Right cardiac atrium (tissue), 5 donors: Measurements from ENCODE around the gene UPK3A. TPM values are rescaled to one million over a fixed set of nuclear protein-coding genes. Genes with fewer than 3 reads are reported as not detected.
"Not testable (repeated sequence)": the region's sequence is repeated elsewhere in the genome, so short reads cannot be mapped to it uniquely, and the experiment has no call there.

Source experiments
- ATAC-seq, 2 donors: fragments of 200-7000 bp; cut with Tn5 transposase; one replicate each; pipeline versions ENCODE4 v1.8.0 to v1.9.1; 2020; ENCODE audit warnings: moderate library complexity in 2 of 2, mild to moderate bottlenecking in 1 of 2
- DNase-seq, 3 donors: peaks; one replicate each; pipeline ENCODE4 v3.0.0-alpha.2; 2020
- H3K27ac ChIP-seq: one replicate; pipeline ENCODE4 v1.5.1; 2013; ENCODE audit warnings: mild to moderate bottlenecking, low read length, control low read depth, moderate library complexity
- H3K27me3 ChIP-seq: one replicate; pipeline ENCODE4 v1.6.1; 2013; ENCODE audit not compliant: control insufficient read depth, insufficient read depth
- H3K4me1 ChIP-seq: one replicate; pipeline ENCODE4 v1.6.1; 2013; ENCODE audit warnings: low read length; ENCODE audit not compliant: control insufficient read depth, insufficient read depth
- H3K4me3 ChIP-seq: one replicate; pipeline ENCODE4 v1.5.1; 2013; ENCODE audit warnings: low read length, control low read depth
- H3K9me3 ChIP-seq: one replicate; pipeline ENCODE4 v1.6.1; 2013; ENCODE audit warnings: low read length; ENCODE audit not compliant: control insufficient read depth
- WGBS: extraction: QIAGEN DNeasy Blood & Tissue Kit; methylation state at CpG from one replicate; pipeline ENCODE4 v1.1.7; 2013; 5-methylcytosine and 5-hydroxymethylcytosine counted together
- intact Hi-C, 4 donors: fragments of 100-400 bp; cut with DNase I; formaldehyde crosslinking; loops; one replicate each; pipeline versions ENCODE4 v1.11.0 to v1.14.0; 2022 to 2023
- polyA plus RNA-seq: library from polyadenylated mRNA; stranded (reverse); fragments of 200-250 nt; gene quantifications from one replicate; pipeline ENCODE4 v1.2.3, GENCODE V29; 2013
- total RNA-seq, 4 donors: library from RNA; stranded (reverse); fragmentation: NEBNext Ultra II Directional; extraction: Animal tissue kit (Norgen Biotek cat#: 25700); gene quantifications; one replicate each; pipeline ENCODE4 v1.2.1, GENCODE V29; 2021
- donor health status: healthy with polysubstance abuse.
- donor health status: DM: no; HTN: yes; CAD: no.
- donor health status: DM: no; HTN: no; CAD: no.
- donor health status: DM: no; HTN: yes; CAD: no; lungs with severe emphysema.
- donor health status: DM: yes; HTN: yes; CAD: no.

The UPK3A gene
- total and polyA plus RNA-seq, 5 donors: not detected

- intact Hi-C loops: loop anchor here in 2 of 4 donors (10.0 kb wide), 2 partner anchors 156 to 294 kb away; no protein-coding TSS in a partner anchor
- H3K27me3 ChIP-seq, H3K27ac ChIP-seq, H3K4me3 ChIP-seq, H3K9me3 ChIP-seq, H3K4me1 ChIP-seq, ATAC-seq: not testable (repeated sequence)
- WGBS: 79% methylated on average over 9 of the region's 9 CpGs
- peak in 1 of 3 donors; percentile 19 for DNase-seq
Observed at GRCh38 chr22:45260395-45260759, 24.4 kb upstream of the UPK3A start.

DNA sequence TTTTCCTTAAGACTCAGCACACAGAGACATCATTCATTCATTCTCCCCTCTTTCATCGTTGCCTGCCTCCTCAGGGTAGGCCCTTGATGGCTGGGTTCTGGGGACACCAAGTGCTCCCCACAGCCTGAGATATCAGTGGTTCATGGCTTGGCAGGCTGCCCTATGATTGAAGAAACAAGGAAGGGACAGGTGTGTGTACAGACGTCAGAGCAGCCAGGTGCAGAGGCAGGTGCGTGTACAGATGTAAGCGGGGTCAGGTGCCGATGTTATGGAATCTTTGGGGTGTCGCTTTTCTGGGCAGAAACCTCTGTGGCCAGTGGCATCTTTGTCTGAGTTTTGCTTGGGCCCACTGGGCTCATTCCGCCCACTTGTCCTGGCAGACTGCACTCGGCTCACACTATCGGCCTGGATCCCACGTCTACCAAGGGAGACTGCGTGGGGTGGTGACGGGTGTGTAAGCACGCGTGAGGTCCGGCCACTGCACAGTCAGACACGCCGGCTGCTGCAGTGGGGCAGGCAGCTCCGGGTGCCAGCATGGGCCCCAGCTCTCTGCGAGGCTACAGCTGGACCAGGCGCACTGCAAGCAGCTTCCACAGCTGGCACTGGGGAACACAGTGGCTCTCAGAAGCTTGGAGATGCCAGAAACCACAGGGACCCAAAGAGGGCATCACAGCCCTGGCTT lies 23.2 kb upstream of the UPK3A start:
- Histone ChIP-seq H3K4me3 (no peak overlapping the region), H3K4me1 (no peaks in the 10 kb centered on the region), H3K27me3 (no peaks in the 10 kb centered on the region), H3K9me3 (no peaks in the 10 kb centered on the region), H3K27ac (no peak overlapping the region)
- ATAC-seq: peak; percentile 21 to 24
- peak in 1 of 3 donors; percentile 62 for DNase-seq
- intact Hi-C loops: loop anchor here in 2 of 4 donors (10.0 kb wide), 2 partner anchors 157 to 293 kb away; no protein-coding TSS in a partner anchor
- WGBS: 80% methylated on average over 20 of the region's 20 CpGs

GRCh38 chr22:45262195-45262930 lies 22.4 kb upstream of the UPK3A start:
- Histone ChIP-seq H3K27me3 (no peaks in the 10 kb centered on the region), H3K4me1 (no peaks in the 10 kb centered on the region), H3K27ac (no peak overlapping the region), H3K9me3 (no peaks in the 10 kb centered on the region), H3K4me3 (no peak overlapping the region)
- DNase-seq (peak in 1 of 3 donors; percentile 64), ATAC-seq (peak in 1 of 2 donors; percentile 26)
- intact Hi-C loops: loop anchor here in 2 of 4 donors (10.0 kb wide), 2 partner anchors 158 to 292 kb away; no protein-coding TSS in a partner anchor
- WGBS: 73% methylated on average over 13 of the region's 13 CpGs

DNA sequence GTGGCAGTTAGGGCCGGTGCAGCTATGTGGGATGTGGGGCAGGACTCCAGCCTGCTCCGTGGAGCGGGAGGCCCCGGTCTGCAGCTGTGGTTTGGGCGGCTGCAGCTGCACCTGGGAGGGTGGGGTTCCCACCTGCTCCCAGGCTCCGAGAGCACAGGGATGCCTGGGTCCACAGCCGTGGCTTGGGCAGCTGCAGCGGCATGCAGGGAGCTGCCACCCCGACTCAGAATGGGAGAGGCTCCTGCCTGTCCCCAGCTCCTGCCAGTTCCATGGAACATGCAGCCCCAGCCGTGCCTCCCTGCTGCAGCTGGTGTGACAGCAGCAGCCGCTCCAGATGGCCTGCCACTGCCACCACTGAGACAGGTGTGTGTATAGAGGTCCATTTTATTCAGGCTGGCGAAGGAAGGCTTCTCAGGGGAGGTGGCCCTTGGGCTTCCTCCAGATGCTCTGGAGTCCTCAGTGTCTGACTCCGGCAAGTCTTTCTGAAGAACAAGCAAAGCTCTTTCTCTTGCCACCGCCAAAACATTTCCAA lies 21.8 kb upstream of the UPK3A start:
- intact Hi-C loops: loop anchor here in 2 of 4 donors (10.0 kb wide), 2 partner anchors 158 to 292 kb away; no protein-coding TSS in a partner anchor
- Histone ChIP-seq H3K9me3 (no peaks in the 10 kb centered on the region), H3K4me1 (no peaks in the 10 kb centered on the region), H3K27ac (no peak overlapping the region), H3K27me3 (no peaks in the 10 kb centered on the region), H3K4me3 (no peak overlapping the region)
- 75% methylated on average over 14 of the region's 14 CpGs for WGBS
- DNase-seq (peak in 1 of 3 donors; percentile 65), ATAC-seq (no peak)

DNA sequence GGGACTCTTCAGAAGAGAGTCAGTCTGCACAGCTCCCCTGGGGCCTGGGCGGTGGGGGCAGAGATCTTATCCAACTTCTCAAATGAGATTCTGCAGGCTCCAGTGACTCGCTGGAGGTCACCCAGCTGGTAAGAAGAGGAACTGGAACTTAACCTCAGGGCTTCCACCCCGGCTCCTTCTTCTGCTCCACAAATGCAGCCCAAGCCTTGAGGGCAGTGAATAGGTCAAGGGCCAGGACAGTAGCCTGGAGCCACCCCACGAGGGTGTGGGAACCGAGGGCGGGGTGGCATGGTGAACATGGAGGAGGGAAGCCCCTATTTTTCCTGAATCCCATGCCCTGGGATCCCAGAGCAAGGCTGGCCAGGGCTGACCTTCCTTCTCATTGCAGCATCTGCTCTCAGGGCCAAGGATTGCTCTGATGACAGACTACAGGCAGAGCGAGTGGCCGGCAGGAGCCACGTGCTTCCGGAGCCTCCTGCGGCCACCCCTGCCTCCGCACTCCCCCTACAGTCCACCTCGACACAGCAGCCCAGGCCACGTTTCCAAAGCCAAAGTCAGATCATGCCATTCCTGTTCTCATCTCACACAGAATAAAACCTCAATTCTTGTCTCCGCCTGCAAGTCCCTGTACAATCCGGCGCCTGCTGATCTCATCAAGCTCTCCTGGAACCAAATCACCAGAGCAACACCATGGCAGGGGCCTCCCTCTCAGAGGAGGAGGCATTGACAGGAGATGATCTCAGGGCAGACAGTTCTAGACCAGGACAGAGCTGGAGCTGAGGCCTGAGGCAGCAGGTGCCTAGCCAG lies 21.1 kb upstream of the UPK3A start:
- no peaks in the 10 kb centered on the region for H3K27me3 ChIP-seq
- peak; percentile 83 to 92 (median 88) for DNase-seq
- WGBS: 18% methylated on average over 17 of the region's 17 CpGs
- H3K9me3 ChIP-seq: no peaks in the 10 kb centered on the region
- intact Hi-C loops: loop anchor here in 2 of 4 donors (10.0 kb wide), 2 partner anchors 159 to 291 kb away; no protein-coding TSS in a partner anchor
- no peak overlapping the region for H3K27ac ChIP-seq
- ATAC-seq: peak; percentile 92
- no peak overlapping the region for H3K4me3 ChIP-seq
- H3K4me1 ChIP-seq: no peaks in the 10 kb centered on the region

DNA sequence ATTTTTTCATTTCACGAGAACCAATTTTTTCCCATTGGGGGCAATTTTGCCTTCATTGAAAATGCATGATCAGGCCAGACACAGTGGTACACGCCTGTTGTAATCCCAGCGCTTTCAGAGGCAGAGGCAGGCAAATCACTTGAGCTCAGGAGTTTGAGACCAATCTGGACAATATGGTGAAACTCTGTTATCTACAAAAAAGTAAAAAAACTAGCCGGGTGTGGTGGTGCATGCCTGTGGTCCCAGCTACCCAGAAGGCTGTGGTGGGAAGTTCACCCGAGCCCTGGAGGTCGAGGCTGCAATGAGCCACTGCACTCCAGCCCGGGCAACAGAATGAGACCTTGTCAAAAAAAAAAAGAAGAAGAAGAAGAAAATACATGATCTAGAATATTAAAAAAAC lies 19.2 kb upstream of the UPK3A start:
- Histone ChIP-seq H3K9me3 (no peaks in the 10 kb centered on the region), H3K4me3 (no peak overlapping the region), H3K27me3 (no peaks in the 10 kb centered on the region), H3K27ac (no peak overlapping the region), H3K4me1 (no peaks in the 10 kb centered on the region)
- 69% methylated on average over 7 of the region's 7 CpGs for WGBS
- no peak for ATAC-seq
- peak in 1 of 3 donors; percentile 13 for DNase-seq
- intact Hi-C loops: loop anchor here (5.0 to 10.0 kb wide), 4 partner anchors 161 to 289 kb away; no protein-coding TSS in a partner anchor

GRCh38 chr22:45268167-45268957 lies 16.4 kb upstream of the UPK3A start:
- Histone ChIP-seq H3K9me3 (no peaks in the 10 kb centered on the region), H3K4me1 (no peaks in the 10 kb centered on the region), H3K4me3 (peak overlapping the region; percentile 13), H3K27ac (no peak overlapping the region), H3K27me3 (no peaks in the 10 kb centered on the region)
- ATAC-seq (peak; percentile 5 to 25), DNase-seq (peak; percentile 45 to 79 (median 74))
- WGBS: under 1% methylated on average over 46 of the region's 47 CpGs
- intact Hi-C loops: loop anchor here (2.0 to 10.0 kb wide), 5 partner anchors 164 to 286 kb away; no protein-coding TSS in a partner anchor

GRCh38 chr22:45268958-45269844 lies 15.5 kb upstream of the UPK3A start:
- 3% methylated on average over 60 of the region's 60 CpGs for WGBS

More at GRCh38 chr22:45268958-45269844, 15.5 kb upstream of the UPK3A start:
- DNase-seq (peak; percentile 87 to 95 (median 94)), ATAC-seq (peak; percentile 84 to 87)
- no peaks in the 10 kb centered on the region for H3K9me3 ChIP-seq
- peak overlapping the region; percentile 21 for H3K4me3 ChIP-seq
- no peaks in the 10 kb centered on the region for H3K27me3 ChIP-seq
- no peaks in the 10 kb centered on the region for H3K4me1 ChIP-seq
- no peak overlapping the region for H3K27ac ChIP-seq
- intact Hi-C loops: loop anchor here (1.0 to 10.0 kb wide), 6 partner anchors 164 to 286 kb away; no protein-coding TSS in a partner anchor
